ENCODE measurements around the gene NEGR1. TPM values are rescaled to one million over a fixed set of nuclear protein-coding genes. Genes with fewer than 3 reads are reported as not detected.

NEGR1 gene
- total and polyA plus RNA-seq, 9 of the 15 experiments (the other 6 are each of a cell fraction or from before 2014, with no cell fraction given), result not detected

DNA sequence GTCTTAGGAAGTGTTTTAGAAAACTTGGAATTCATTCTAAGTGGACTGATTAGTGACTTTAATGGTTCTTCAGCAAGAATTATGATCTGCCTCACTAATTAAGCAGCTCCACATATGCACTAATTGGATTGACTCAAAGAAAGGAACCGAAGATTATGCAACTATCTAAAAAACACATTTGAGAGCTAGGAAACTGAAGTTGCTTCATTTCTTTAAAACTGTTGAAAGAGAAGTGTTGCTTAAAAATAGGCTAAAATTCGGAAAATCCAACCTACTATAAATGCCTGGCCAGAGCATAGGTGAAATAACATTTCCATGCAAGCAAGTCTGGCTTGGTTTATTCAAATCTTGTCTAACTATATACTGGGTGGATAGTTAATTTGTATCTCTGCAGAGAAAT is 698.6 kb downstream of the NEGR1 start:
- no peak overlapping the region for H2AFZ ChIP-seq (ENCODE audit: low read depth, low read length)
- H3K4me1 ChIP-seq (replicated peaks in 1 of 2; ENCODE audit: control insufficient read depth in 2 of 2, insufficient read depth in 2 of 2, low read length in 2 of 2), result no peaks in the 10 kb centered on the region
- H4K20me1 ChIP-seq (replicated peaks; ENCODE audit: control insufficient read depth, insufficient read depth, low read length), result no peaks in the 10 kb centered on the region
- no TSS peak for BruUV-seq (replicated peaks)
- in situ Hi-C loops (cut with MboI), result no loop called here
- no peak overlapping the region for H3K27ac ChIP-seq (ENCODE audit: extremely low read depth, low read depth, low read length)
- DNase-seq (ENCODE audit: extremely low read depth in 1 of 4, low spot score in 3 of 4) (no peak), FAIRE-seq (no peak), ATAC-seq (no peak)
- H3K4me3 ChIP-seq, result no peak overlapping the region
- no peak for TF ChIP-seq ZNF764 (CRISPR knock-in tag; IDR thresholded peaks at IDR 0.05; ENCODE audit: low read depth)
- no peak for TF ChIP-seq ARID1B (IDR thresholded peaks at IDR 0.05)
- TF ChIP-seq, protein P1, sequence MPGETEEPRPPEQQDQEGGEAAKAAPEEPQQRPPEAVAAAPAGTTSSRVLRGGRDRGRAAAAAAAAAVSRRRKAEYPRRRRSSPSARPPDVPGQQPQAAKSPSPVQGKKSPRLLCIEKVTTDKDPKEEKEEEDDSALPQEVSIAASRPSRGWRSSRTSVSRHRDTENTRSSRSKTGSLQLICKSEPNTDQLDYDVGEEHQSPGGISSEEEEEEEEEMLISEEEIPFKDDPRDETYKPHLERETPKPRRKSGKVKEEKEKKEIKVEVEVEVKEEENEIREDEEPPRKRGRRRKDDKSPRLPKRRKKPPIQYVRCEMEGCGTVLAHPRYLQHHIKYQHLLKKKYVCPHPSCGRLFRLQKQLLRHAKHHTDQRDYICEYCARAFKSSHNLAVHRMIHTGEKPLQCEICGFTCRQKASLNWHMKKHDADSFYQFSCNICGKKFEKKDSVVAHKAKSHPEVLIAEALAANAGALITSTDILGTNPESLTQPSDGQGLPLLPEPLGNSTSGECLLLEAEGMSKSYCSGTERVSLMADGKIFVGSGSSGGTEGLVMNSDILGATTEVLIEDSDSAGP (CRISPR knock-in tag; IDR thresholded peaks at IDR 0.05), result no peak
- no peak for TF ChIP-seq ZNF175 (CRISPR knock-in tag; IDR thresholded peaks at IDR 0.05; ENCODE audit: low read depth)
- TF ChIP-seq ELK3 (CRISPR knock-in tag; IDR thresholded peaks at IDR 0.05), result no peak
- H3K27me3 ChIP-seq (ENCODE audit: control insufficient read depth in 2 of 2, insufficient read depth in 2 of 2, low read length in 2 of 2), result no peaks in the 10 kb centered on the region
- WGBS (ENCODE audit: insufficient coverage, low coverage, missing lambda C conversion rate), result 0% methylated on average over 2 of the region's 2 CpGs
- H3K36me3 ChIP-seq (ENCODE audit: control insufficient read depth, insufficient read depth, low read length), result no peaks in the 10 kb centered on the region
- no peaks in the 10 kb centered on the region for H3K9me1 ChIP-seq (ENCODE audit: control insufficient read depth, insufficient read depth, low read length)
- H3K9ac ChIP-seq (ENCODE audit: insufficient read depth in 1 of 2, low read depth in 2 of 2, low read length in 2 of 2), result no peak overlapping the region
- H3K9me3 ChIP-seq (replicated peaks; ENCODE audit: control insufficient read depth, insufficient read depth, low read depth, low read length), result no peaks in the 10 kb centered on the region
- intact Hi-C loops (cut with micrococcal nuclease), result no loop called here
- ChIA-PET CTCF (ENCODE audit: low intra/inter-chr PET ratio) (no interaction called here), POLR2A (no interaction called here)
- H3K79me2 ChIP-seq (ENCODE audit: control insufficient read depth, insufficient read depth, low read length), result no peaks in the 10 kb centered on the region
- no peak overlapping the region for H3K4me2 ChIP-seq (ENCODE audit: insufficient read depth, low read length)
